Activated T-helper 9 cell treated with anti-CD3 and anti-CD28 coated beads, Interleukin-2, amount 50 U/mL, for 16 hours (primary cell): Measurements from ENCODE around the gene GRK1.
"Not testable (repeated sequence)": the region's sequence is repeated elsewhere in the genome, so short reads cannot be mapped to it uniquely, and the experiment has no call there.

Experiments used
- DNase-seq: peaks from one replicate; pipeline ENCODE4 v3.0.0-alpha.2; 2020; ENCODE audit warnings: low read depth

GRK1 gene

GRCh38 chr13:113743366-113744195 lies 76.6 kb downstream of the GRK1 start:
- DNase-seq = no peak

GRCh38 chr13:113744197-113745000 lies 77.4 kb downstream of the GRK1 start:
- DNase-seq = no peak

DNA sequence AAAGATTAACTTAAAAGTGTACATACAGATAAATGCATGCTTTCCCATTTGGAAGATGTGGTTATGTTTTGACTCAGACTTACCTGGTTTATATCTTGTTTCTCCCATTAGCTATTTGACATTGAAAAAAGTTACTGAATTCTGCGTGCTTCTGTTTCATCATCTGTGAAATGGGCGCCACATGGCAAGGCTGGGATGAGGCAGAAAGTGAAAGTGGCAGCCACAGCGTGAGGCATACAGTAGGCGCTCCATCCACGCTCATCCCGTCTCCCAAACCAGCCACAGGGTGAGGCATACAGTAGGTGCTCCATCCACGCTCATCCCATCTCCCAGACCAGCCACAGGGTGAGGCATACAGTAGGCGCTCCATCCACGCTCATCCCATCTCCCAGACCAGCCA lies 78.0 kb downstream of the GRK1 start:
- no peak for DNase-seq

GRCh38 chr13:113745500-113746142 lies 78.6 kb downstream of the GRK1 start:
- DNase-seq = not testable (repeated sequence)

DNA sequence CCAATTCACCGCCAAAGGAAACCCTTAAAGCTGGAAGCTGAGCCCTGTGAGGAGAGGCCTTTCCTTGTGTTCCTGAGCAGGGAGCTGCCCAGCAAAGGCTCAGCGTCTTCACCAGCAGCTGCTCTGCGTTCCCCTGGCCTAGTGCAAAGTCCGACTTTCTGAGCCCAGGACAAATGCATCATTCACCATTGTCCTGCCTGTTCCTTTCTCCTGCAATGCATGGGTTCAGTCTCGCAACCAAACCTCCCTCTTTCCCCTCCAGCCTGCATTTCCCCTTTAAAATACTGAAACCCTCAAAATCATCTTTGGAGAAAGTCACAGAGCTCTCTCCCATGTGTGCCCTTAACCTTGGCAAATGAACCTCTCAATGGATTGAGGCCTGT lies 79.1 kb downstream of the GRK1 start:
- DNase-seq = no peak

DNA sequence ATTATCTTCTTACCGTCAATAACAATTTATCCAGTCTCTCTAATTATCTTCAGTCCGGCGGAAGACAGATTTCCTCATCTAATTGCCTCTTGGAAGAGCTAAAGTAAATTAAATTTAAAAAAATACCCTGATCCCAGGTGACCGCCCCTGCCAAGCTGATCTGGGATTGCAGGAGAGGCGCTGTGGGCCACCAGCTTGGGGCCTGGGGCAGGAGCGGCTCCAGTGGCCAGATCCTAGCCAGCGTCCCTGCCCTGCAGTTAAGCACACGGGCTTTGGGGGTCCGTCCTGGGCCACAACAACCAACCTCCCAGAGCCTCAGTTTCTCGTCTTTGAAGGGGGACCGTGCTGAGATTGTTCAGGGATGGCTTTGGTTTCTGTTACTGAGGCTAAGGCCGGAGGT lies 79.7 kb downstream of the GRK1 start:
- no peak for DNase-seq

DNA sequence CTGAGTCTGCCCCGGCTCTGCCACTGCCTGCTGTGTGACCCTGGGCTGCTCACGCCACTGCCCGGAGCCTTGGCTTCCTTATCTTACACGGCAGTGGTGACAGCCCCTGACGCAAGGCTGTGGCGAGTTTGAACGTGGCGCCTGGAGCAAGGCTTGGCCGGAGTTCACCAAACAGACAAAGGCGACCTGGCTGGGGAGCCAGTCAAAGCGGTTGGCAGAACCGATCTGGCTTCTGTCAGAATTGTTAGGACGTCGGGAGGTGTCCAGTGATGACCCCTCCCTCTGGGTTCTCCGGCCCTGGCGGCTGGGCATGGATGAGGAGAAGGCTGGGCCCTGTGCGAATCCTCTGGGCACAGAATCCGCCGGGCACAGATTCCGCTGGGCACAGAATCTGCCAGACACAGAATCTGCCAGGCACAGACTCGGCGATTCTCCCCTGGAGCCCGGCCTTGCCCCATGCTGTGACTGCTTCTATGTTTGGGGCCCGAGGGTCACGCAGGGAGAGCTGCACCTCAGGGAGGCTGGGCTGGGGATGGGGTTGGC lies 80.3 kb downstream of the GRK1 start:
- DNase-seq = no peak

GRCh38 chr13:113748101-113748861 lies 81.3 kb downstream of the GRK1 start:
- DNase-seq = no peak

GRCh38 chr13:113748862-113749451 lies 81.9 kb downstream of the GRK1 start:
- no peak for DNase-seq

DNA sequence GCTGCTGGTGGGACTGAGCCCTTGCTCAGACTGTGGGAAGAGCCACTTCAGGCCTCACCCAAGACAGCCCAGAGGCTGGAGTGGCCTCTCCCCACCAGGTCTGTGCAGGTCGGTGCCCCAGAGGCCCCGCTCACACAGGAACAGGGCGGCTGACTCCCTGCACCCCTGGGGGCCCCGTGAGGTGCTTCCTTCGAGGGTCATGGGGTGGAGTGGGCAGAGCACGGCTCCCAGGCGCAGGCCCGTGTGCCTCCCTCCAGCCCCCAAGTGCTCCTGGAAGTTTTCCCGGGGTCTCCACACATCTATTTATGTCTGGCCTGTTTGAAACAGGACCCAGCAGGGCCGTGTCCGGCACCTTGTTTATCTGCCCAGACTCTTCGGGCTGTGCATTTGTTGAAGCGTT lies 82.5 kb downstream of the GRK1 start:
- DNase-seq = no peak

DNA sequence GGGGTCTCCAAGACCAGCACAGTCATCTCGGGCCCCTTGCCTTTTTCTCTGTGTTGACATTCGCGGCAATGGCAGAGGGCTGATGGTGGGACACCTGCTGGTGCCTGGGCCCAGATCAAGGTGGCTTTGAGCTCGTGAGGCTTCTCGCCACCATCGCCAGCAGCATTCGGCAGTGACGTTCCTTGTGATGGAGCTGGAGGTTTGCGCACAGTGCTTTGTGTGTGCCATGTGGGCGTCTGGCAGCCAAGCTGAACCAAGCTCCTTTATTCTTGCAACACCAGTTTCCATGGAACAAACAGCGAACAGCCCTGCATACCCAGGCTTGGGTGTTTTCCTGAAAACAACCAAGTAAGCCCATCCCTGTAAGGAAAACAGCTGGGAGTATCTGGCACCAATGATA lies 82.9 kb downstream of the GRK1 start:
- no peak for DNase-seq

GRCh38 chr13:113750554-113751399 lies 83.8 kb downstream of the GRK1 start:
- DNase-seq = no peak

GRCh38 chr13:113751491-113751890 lies 84.5 kb downstream of the GRK1 start:
- DNase-seq = no peak

GRCh38 chr13:113752211-113752986 lies 85.4 kb downstream of the GRK1 start:
- DNase-seq = not testable (repeated sequence)

- no peak for DNase-seq
Measured at GRCh38 chr13:113753171-113753570, 86.2 kb downstream of the GRK1 start.

GRCh38 chr13:113754242-113754641 lies 87.2 kb downstream of the GRK1 start:
- DNase-seq = no peak

DNA sequence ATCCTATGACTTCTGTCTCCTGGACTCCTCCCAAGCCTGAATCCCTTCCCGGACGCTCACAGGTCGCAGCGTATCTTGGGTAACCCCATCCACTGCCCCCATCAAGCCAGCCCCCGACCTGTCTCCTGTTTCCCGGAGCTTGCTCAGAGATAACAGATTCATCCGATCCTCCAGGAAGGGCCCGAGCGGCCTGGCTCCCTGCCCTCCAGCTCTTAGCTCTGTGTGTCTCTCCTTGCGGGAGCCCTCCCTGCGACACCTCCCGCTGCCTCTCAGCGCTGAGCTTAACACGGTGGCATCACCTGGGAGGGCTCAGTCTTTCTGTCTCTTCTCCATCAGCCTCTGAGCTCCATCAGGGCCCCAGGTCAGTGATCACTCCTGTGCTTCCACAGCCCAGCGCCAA lies 87.7 kb downstream of the GRK1 start:
- no peak for DNase-seq

- no peak for DNase-seq
Measured at GRCh38 chr13:113756441-113757097, 89.5 kb downstream of the GRK1 start.
